ENCODE measurements around the gene RASGRP2. TPM values are rescaled to one million over a fixed set of nuclear protein-coding genes. Genes with fewer than 3 reads are reported as not detected.

The RASGRP2 gene
- total and polyA plus RNA-seq, 2 of the 8 experiments (the other 6 are each of a cell fraction or from before 2014, with no cell fraction given) = 40.6 to 45.7 TPM

DNA sequence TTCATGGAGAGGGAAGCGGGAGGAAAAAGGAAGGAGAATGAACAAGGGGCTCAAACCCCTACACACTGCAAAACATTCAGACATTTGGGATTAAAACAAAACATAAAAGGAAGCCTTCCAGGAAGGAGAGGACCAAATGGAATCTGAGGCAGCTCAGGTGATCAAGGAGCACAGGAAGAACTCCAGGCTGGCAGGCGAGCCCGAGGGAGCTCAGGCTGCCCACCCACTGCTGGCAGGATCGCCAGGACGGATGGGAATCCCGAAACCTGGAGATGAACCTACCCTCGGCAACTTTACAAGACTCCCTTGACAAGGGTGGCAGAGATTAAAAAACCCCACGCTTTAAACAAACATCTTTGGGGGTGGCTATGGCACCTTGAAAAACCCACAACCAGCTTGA, 20.8 kb upstream of the RASGRP2 start (continued):
- TF ChIP-seq, protein P1, sequence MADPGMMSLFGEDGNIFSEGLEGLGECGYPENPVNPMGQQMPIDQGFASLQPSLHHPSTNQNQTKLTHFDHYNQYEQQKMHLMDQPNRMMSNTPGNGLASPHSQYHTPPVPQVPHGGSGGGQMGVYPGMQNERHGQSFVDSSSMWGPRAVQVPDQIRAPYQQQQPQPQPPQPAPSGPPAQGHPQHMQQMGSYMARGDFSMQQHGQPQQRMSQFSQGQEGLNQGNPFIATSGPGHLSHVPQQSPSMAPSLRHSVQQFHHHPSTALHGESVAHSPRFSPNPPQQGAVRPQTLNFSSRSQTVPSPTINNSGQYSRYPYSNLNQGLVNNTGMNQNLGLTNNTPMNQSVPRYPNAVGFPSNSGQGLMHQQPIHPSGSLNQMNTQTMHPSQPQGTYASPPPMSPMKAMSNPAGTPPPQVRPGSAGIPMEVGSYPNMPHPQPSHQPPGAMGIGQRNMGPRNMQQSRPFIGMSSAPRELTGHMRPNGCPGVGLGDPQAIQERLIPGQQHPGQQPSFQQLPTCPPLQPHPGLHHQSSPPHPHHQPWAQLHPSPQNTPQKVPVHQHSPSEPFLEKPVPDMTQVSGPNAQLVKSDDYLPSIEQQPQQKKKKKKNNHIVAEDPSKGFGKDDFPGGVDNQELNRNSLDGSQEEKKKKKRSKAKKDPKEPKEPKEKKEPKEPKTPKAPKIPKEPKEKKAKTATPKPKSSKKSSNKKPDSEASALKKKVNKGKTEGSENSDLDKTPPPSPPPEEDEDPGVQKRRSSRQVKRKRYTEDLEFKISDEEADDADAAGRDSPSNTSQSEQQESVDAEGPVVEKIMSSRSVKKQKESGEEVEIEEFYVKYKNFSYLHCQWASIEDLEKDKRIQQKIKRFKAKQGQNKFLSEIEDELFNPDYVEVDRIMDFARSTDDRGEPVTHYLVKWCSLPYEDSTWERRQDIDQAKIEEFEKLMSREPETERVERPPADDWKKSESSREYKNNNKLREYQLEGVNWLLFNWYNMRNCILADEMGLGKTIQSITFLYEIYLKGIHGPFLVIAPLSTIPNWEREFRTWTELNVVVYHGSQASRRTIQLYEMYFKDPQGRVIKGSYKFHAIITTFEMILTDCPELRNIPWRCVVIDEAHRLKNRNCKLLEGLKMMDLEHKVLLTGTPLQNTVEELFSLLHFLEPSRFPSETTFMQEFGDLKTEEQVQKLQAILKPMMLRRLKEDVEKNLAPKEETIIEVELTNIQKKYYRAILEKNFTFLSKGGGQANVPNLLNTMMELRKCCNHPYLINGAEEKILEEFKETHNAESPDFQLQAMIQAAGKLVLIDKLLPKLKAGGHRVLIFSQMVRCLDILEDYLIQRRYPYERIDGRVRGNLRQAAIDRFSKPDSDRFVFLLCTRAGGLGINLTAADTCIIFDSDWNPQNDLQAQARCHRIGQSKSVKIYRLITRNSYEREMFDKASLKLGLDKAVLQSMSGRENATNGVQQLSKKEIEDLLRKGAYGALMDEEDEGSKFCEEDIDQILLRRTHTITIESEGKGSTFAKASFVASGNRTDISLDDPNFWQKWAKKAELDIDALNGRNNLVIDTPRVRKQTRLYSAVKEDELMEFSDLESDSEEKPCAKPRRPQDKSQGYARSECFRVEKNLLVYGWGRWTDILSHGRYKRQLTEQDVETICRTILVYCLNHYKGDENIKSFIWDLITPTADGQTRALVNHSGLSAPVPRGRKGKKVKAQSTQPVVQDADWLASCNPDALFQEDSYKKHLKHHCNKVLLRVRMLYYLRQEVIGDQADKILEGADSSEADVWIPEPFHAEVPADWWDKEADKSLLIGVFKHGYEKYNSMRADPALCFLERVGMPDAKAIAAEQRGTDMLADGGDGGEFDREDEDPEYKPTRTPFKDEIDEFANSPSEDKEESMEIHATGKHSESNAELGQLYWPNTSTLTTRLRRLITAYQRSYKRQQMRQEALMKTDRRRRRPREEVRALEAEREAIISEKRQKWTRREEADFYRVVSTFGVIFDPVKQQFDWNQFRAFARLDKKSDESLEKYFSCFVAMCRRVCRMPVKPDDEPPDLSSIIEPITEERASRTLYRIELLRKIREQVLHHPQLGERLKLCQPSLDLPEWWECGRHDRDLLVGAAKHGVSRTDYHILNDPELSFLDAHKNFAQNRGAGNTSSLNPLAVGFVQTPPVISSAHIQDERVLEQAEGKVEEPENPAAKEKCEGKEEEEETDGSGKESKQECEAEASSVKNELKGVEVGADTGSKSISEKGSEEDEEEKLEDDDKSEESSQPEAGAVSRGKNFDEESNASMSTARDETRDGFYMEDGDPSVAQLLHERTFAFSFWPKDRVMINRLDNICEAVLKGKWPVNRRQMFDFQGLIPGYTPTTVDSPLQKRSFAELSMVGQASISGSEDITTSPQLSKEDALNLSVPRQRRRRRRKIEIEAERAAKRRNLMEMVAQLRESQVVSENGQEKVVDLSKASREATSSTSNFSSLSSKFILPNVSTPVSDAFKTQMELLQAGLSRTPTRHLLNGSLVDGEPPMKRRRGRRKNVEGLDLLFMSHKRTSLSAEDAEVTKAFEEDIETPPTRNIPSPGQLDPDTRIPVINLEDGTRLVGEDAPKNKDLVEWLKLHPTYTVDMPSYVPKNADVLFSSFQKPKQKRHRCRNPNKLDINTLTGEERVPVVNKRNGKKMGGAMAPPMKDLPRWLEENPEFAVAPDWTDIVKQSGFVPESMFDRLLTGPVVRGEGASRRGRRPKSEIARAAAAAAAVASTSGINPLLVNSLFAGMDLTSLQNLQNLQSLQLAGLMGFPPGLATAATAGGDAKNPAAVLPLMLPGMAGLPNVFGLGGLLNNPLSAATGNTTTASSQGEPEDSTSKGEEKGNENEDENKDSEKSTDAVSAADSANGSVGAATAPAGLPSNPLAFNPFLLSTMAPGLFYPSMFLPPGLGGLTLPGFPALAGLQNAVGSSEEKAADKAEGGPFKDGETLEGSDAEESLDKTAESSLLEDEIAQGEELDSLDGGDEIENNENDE (IDR thresholded peaks at IDR 0.05; ENCODE audit: insufficient replicate concordance, low read length) = no peak
- no peak for TF ChIP-seq SRF (IDR thresholded peaks at IDR 0.05; ENCODE audit: low read depth, low read length)
